ENCODE data around the gene MACROD2.

The MACROD2 gene

DNA sequence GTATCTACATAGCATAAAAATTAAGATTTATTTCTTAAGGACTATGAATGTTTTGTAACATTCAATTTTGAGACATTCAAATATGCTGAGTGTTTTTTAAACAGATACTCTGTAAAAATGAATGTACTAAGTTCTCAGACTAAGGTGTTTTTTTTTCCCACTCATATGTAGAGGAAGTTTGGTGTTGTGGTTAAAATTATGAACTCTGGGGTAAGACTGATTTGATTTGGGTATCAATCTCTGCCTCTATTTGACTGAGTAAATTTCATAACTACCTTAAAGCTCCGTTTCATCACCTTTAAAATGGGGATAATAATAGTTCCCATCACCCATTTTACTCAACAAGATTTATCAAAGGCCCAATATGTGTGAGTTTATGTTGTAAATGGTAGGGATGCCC lies 728.7 kb downstream of the MACROD2 start:
- FAIRE-seq: no peak

DNA sequence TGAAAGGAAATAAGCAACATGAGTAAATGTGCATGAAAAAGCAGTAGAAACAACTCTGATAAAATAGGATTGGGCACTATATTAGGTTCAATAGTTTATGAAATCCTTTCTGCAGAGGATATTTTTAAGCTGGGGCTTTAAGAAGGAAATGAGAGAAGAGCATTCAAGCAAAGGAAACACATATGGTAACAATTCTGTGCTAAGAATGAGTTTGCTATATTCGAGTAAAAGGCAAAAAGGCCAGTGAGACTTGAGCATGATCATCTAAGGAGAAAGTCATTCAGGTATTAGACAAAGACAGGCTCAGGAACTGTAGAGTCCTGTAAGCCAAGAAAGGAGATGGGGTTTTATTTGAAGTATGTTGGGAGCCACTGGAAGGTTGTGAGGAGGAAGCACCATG lies 729.2 kb downstream of the MACROD2 start:
- no peak for FAIRE-seq

DNA sequence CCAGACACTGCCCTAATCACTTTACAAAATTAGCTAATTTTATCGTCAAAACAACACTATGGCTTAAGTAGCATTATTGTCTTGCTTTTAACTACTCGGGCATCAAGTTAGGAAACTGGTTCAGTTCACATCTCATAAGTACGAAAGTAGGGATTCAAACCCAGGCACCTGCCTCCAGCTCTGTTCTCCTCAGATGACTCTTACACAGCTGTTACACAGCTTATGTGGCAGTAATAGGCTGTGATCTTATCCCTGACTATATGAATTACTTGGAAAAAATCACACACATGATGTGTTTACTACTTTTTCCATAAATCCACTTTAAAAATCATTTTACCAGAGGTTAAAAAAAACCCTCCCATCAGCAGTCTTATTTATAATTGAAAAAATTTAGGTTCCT lies 731.3 kb downstream of the MACROD2 start:
- FAIRE-seq: no peak

GRCh38 chr20:14727485-14728150 lies 732.3 kb downstream of the MACROD2 start:
- no peak for FAIRE-seq

DNA sequence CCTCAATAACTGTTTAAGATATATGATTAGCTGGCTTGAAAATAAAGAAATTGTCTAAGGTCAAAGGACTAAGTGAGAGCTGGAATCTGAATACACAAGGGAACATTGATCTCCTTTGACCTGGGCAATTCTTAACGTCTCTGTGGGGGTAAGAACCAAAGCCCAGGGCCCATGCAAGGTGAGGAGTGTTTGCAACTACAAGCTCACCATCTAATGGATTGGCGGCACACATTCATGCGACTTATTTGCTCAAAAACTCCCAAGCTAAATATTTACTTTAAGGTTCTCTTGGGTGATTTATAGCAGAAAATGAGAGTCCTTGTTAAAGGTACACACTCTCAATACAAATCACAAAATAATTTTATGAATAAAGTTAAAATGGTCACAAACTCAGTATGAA lies 734.1 kb downstream of the MACROD2 start:
- FAIRE-seq: no peak

GRCh38 chr20:14732343-14732742 lies 737.0 kb downstream of the MACROD2 start:
- FAIRE-seq: no peak

GRCh38 chr20:14732996-14733395 lies 737.7 kb downstream of the MACROD2 start:
- no peak for FAIRE-seq

GRCh38 chr20:14740380-14740779 lies 745.1 kb downstream of the MACROD2 start:
- no peak for FAIRE-seq

DNA sequence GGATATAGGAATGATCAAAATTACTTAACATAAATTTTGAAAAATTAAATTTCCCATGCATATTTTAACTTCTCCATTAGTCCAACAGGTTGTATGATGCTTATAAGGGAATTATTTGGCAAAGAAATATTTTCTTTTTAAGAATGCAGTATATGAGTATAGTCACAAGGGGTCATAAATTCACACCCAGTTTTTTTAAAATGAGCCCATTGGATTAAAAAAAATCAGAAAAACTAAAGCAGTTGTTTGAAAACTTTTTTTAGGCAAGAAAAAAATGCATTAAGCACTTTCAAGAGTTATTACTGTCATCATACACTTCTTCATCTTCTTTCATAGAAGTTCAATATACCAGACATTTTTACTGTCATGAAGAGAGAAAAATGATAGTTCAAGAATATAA lies 746.3 kb downstream of the MACROD2 start:
- no peak for FAIRE-seq

GRCh38 chr20:14744723-14745122 lies 749.4 kb downstream of the MACROD2 start:
- FAIRE-seq: no peak

DNA sequence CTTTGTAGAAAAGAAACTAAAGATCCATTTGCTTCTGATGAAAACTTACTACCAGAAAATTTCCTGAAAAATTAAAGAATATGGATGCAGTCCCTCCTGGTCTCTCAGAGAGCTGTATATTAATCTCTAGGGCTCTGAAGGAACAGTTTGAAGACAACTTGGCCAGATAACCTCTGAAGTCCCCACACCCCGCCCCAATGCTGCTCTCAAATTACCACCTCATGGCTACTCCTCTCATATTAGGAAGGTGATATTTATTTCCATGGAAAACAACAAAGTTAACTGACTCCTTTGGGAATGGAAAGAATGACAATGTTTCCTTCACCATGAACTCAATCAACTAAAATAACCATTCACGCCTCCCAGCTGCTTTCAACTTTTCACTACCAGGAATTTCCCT lies 750.5 kb downstream of the MACROD2 start:
- no peak for FAIRE-seq

DNA sequence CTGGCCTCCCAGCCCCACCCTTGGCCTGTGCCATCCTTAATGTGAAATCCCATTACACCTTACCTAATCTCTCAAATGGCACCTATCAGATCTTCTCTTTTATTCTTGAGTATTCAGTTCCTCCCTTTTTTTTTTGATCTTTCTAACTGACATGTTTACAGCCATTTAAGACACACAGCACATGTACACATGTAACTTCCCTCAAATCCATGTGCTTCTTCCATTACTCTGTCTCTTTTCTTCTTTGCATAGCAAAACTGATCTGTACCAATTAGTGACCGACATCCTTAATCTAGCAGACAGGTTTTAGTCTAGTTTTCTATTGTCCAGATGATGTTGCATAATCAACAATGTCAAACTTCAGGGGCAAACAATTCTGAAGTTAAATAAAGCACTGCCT lies 755.9 kb downstream of the MACROD2 start:
- FAIRE-seq: no peak

- FAIRE-seq: no peak
Measured at GRCh38 chr20:14757728-14758127, 762.4 kb downstream of the MACROD2 start.

- no peak for FAIRE-seq
Measured at GRCh38 chr20:14758356-14758755, 763.0 kb downstream of the MACROD2 start.

DNA sequence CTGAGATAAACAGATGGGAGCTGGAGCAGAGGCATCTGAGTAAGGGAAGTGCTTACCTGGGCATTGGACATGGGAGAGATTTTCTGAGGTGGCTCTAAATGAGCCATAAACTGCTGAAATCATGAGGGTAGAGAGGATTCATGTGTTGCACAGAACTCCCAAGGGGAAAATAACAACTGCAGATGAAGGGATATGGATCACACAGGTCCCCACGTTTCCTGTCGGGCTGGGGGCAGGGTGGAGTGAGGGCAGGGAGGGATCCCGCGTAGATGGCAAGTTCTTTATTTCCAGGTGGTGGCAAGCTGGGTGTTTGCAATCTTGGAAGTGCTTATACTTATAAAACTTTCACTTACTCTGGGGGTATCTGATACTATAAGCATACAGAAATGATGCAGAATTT lies 764.7 kb downstream of the MACROD2 start:
- FAIRE-seq: no peak

- no peak for FAIRE-seq
Measured at GRCh38 chr20:14761903-14762302, 766.6 kb downstream of the MACROD2 start.

DNA sequence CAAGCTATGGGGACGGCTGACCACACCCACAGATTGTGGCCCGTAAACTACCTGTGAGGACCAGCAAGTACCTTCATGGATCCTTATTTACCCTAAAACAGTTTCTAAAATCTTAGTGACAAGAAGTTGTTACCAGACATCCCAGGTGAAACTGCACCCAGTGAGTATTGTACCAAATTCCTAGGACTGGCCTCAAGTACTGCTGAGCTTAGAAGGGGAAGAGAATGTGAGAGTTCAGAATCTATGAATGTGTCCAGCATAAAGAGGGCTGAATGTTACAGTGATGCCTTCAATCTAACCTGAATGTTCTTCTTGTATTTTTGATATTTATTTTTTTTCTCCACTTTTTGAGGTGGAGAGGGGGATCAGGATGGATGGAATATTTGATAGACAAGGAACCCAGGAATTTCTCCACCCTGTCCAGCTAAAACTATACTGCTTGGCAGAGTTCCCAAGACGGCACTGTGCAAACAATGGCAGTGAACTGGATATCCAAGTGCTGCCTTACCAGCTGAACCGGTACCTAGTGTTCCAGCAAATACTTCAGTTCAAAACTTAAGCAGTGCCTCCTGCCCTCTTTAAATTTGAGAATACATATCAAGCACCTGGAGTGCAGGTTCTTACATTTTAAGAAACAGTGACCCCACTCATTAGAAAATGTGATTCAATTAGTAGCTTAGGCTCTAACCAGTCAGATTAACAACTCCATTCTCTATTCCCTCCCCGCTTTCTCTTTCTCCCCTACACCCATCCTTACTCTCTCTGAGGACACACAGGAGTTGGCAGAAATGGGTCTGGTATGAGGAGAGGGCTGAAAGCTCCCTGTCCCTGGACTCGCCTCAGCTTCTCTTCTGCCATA lies 769.4 kb downstream of the MACROD2 start:
- no peak for FAIRE-seq

DNA sequence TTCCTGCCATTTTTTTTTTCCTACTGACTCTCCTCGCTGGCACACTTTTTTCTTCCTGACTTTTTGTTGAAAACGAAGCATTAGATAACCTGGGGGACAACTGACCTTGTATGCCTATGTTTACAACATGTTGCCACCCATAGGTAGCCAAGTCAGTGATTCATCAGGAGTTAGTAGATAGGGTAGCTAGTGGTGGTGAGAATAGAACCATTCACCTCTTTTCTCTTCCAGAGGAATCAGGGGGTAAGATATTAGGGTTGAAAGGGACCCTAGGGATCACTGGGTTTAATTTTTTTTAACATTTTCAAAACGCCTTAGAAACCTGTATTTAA lies 770.0 kb downstream of the MACROD2 start:
- FAIRE-seq: no peak

GRCh38 chr20:14773486-14773885 lies 778.2 kb downstream of the MACROD2 start:
- FAIRE-seq: no peak

- FAIRE-seq: no peak
Measured at GRCh38 chr20:14775778-14776177, 780.5 kb downstream of the MACROD2 start.

- no peak for FAIRE-seq
Measured at GRCh38 chr20:14777591-14777990, 782.3 kb downstream of the MACROD2 start.

GRCh38 chr20:14778096-14778495 lies 782.8 kb downstream of the MACROD2 start:
- no peak for FAIRE-seq

DNA sequence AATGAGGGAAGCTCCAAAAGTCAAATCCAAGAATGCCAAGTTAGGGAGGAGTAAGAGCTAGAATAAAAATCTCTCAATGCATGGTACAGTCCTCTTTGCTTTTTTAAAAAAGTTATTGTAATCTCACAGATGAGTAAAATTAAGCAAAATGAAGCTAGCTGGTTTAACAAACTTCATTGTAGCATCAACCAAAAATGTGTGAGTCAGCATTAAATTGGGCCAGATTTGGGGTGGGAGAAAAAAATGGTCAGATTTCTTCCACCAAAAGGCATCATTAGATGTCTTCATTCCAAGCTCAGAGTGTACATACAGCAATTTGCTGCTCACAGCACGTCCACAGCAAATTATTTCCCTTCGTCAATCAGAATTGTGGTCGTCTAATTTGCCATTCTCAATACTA lies 783.6 kb downstream of the MACROD2 start:
- no peak for FAIRE-seq

DNA sequence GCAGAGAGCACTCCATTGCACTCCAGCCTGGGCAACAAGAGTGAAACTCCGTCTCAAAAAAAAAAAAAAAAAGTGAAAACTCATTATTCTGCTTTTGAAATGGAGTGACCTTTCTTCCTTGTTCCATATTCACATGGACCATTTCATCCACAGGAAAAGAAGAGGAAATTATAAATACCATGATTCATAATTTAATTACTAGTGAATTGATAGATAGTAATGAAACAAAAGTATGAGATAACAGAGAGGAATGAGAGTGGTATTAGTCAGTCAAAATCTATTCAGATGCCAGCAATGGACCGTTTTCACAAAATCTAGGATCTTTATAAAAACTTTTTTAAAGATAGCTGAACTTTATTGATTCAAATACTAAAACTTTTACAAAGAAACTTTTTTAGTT lies 785.2 kb downstream of the MACROD2 start:
- FAIRE-seq: no peak

DNA sequence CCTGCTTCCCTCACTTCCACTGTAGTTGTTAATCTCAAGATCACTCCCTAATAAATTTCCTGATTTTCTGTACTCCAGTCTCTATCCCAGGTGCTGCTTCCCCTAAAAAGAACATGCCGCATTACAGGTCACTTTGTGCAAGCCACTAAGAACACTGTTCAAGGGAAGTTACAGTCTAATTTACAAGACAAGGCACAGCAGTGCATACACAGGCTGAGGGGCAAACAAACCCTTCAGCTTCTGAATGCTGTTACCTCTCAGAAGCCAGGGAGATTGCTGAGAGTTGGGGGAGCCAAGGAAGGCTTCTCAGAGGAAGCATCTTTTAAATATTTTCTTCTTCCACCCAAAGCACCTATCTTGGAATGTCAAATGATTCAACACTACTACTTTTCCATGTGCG lies 787.4 kb downstream of the MACROD2 start:
- no peak for FAIRE-seq

All from G401.6 (cell line).